RWPE2 (cell line): ENCODE data around the gene GRID2.

Source experiments
- ATAC-seq: fragments of 200-7000 bp; cut with Tn5 transposase; 3 replicates; pipeline ENCODE4 v1.9.1; 2021; ENCODE audit warnings: low read depth
- DNase-seq: peaks from one replicate; pipeline ENCODE4 v3.0.0-alpha.2; 2020; ENCODE audit warnings: low spot score
- H3K27ac ChIP-seq: fragments of 450-650 bp; 2 replicates; pipeline ENCODE4 v1.5.1; 2017; ENCODE audit warnings: mild to moderate bottlenecking; ENCODE audit not compliant: poor library complexity, severe bottlenecking
- H3K27me3 ChIP-seq: fragments of 250-450 bp; sonication (Bioruptor Pico); 2 replicates; pipeline ENCODE4 v1.5.1; 2021; ENCODE audit warnings: mild to moderate bottlenecking, moderate library complexity; ENCODE audit not compliant: insufficient read depth, poor library complexity, severe bottlenecking
- H3K36me3 ChIP-seq: fragments of 250-450 bp; sonication (Bioruptor Pico); 2 replicates; pipeline ENCODE4 v1.5.1; 2020; ENCODE audit warnings: low read depth, mild to moderate bottlenecking, moderate library complexity
- H3K4me1 ChIP-seq: fragments of 250-450 bp; sonication (Bioruptor Pico); 2 replicates; pipeline ENCODE4 v1.5.1; 2021; ENCODE audit warnings: mild to moderate bottlenecking, moderate library complexity; ENCODE audit not compliant: insufficient read depth, poor library complexity, severe bottlenecking
- H3K4me3 ChIP-seq: fragments of 250-450 bp; sonication (Bioruptor Pico); 2 replicates; pipeline ENCODE4 v1.5.1; 2021; ENCODE audit warnings: mild to moderate bottlenecking, moderate library complexity; ENCODE audit not compliant: severe bottlenecking
- H3K9me3 ChIP-seq: fragments of 250-450 bp; sonication (Bioruptor Pico); 2 replicates; pipeline ENCODE4 v1.5.1; 2021; ENCODE audit warnings: mild to moderate bottlenecking, moderate library complexity; ENCODE audit not compliant: severe bottlenecking
- CTCF ChIP-seq: fragments of 450-650 bp; IDR thresholded peaks from one replicate; pipeline ENCODE4 v1.5.1; 2017; ENCODE audit warnings: mild to moderate bottlenecking, moderate library complexity; ENCODE audit not compliant: poor library complexity, severe bottlenecking

Gene GRID2

GRCh38 chr4:93092765-93093164 lies 789.0 kb downstream of the GRID2 start:
- H3K4me3 ChIP-seq, result no peak overlapping the region
- ATAC-seq, result no peak

GRCh38 chr4:93103042-93103441 lies 799.3 kb downstream of the GRID2 start:
- H3K4me1 ChIP-seq, result no peaks in the 10 kb centered on the region
- H3K27ac ChIP-seq, result no peak overlapping the region
- H3K27me3 ChIP-seq, result no peaks in the 10 kb centered on the region
- ATAC-seq, result no peak
- TF ChIP-seq CTCF, result no peak
- no peak overlapping the region for H3K4me3 ChIP-seq
- H3K36me3 ChIP-seq, result no peaks in the 10 kb centered on the region
- no peaks in the 10 kb centered on the region for H3K9me3 ChIP-seq
- DNase-seq, result no peak

More at GRCh38 chr4:93092765-93093164, 789.0 kb downstream of the GRID2 start:
- no peak for DNase-seq
- no peaks in the 10 kb centered on the region for H3K36me3 ChIP-seq
- no peaks in the 10 kb centered on the region for H3K9me3 ChIP-seq
- no peak for TF ChIP-seq CTCF
- H3K27me3 ChIP-seq, result no peaks in the 10 kb centered on the region
- no peaks in the 10 kb centered on the region for H3K4me1 ChIP-seq
- no peak overlapping the region for H3K27ac ChIP-seq

GRCh38 chr4:93116624-93117023 lies 812.9 kb downstream of the GRID2 start:
- H3K36me3 ChIP-seq, result no peaks in the 10 kb centered on the region
- H3K9me3 ChIP-seq, result no peaks in the 10 kb centered on the region
- no peak for TF ChIP-seq CTCF
- H3K27me3 ChIP-seq, result no peaks in the 10 kb centered on the region
- H3K4me3 ChIP-seq, result no peak overlapping the region
- ATAC-seq (no peak), DNase-seq (no peak)
- H3K27ac ChIP-seq, result no peak overlapping the region
- H3K4me1 ChIP-seq, result no peaks in the 10 kb centered on the region

GRCh38 chr4:93127489-93127888 lies 823.7 kb downstream of the GRID2 start:
- no peaks in the 10 kb centered on the region for H3K4me1 ChIP-seq
- DNase-seq (no peak), ATAC-seq (no peak)
- no peaks in the 10 kb centered on the region for H3K27me3 ChIP-seq
- no peak overlapping the region for H3K4me3 ChIP-seq
- H3K27ac ChIP-seq, result no peak overlapping the region
- TF ChIP-seq CTCF, result no peak
- no peaks in the 10 kb centered on the region for H3K36me3 ChIP-seq
- no peaks in the 10 kb centered on the region for H3K9me3 ChIP-seq

- Histone ChIP-seq H3K4me1 (no peaks in the 10 kb centered on the region), H3K4me3 (no peak overlapping the region), H3K27ac (no peak overlapping the region), H3K9me3 (no peaks in the 10 kb centered on the region), H3K36me3 (no peaks in the 10 kb centered on the region), H3K27me3 (no peaks in the 10 kb centered on the region)
- no peak for TF ChIP-seq CTCF
- DNase-seq, result no peak
- ATAC-seq, result no peak
These were observed 828.9 kb downstream of the GRID2 start for GRCh38 chr4:93132631-93133030.
